Left hindlimb (tissue), 1 donor: ENCODE data around the gene ETHE1.

Experiments
- DNase-seq: peaks from one replicate; pipeline ENCODE4 v3.0.0-alpha.2; 2018

Gene ETHE1

GRCh38 chr19:43526884-43527859 lies at the start of gene ETHE1:
ETHE1 (minus strand) TSS chr19:43527201; CDS start chr19:43527177, 24 bp downstream.
- peak; percentile 86 for DNase-seq

DNA sequence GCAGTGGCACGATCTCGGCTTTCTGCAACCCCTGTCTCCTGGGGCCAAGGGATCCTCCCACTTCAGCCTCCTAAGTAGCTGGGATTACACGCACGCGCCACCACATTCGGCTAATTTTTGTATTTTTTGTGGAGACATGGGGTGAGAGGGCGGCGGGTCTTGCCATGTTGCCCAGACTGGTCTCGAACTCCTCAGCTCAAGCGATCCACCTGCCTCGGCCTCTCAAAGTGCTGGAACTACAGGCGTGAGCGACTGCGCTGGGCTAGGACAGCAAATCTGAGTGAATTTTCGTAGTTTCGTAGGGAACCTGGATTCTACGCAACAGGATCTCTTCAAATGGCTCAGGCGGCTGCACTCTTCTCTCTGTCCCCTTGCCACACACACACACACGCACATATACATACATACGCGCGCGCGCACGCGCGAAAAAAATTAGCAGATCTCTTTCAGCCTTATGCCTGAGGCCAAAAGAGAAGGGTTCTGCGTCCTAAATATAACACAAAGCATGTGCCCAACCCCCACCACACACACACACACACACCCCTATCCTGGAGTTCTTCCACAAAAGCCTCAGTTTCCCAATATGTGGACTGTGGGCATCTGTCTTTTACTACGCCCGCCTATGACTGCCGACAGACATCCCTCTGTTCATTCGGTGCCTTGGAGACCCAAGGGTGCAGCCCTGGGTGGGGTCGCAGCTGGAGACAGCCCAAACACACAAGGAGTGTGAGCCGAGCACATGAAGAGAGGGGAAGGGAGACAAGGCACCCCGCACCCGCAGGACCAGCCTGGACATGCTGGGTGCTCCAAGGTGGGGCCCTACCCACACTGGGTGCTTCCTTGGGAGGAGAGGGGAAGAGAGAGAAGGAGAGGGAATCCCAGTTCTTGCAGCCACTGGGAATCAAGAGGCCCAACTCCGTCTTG lies 49.2 kb upstream of the ETHE1 start:
- peak; percentile 48 for DNase-seq

DNA sequence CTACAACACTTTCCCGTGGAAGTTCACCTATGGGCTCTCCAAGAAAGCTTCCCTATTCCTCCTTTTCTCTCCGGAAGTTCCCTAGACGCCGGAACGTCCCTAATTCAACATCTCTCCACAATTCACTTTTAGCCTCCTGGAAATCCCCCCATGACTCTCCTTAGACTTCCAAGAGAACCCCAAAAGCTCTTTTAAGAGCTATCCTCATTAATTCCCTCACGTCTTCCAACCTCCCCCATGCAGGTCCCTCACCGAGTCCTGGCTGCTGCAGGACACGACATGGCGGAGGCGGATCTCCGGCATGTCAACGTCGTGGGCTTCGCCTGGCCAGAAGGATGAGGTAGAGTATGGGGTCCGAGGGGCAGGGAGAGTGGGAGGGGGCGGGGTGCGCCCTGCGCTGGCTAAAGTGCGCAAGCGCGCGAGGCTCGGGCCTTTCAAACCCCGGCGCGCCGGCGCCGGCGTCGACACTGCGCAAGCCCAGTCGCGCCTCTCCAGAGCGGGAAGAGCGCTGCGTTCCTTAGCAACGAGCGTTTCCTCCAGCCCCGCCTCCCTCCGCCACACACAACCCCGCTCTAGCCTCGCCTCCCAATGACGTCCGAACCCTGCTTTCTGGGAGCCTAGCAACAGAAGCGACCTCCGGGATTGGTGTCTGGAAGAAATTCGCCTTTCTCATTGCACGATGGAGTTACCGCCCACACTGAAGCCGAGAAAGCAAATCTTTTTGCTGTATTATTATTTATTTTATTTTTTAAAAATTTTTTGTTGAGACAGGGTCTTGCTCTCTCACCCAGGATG lies 48.4 kb upstream of the ETHE1 start, which contains the start of the genes PINLYP and XRCC1:
TSS of gene PINLYP (plus strand) at position 646 of the 795 bp plus-strand sequence. CDS start 1,391 bp downstream, outside the sequence.
TSS of gene XRCC1 (minus strand) at position 372 of the 795 bp plus-strand sequence. CDS start at position 303, 69 bp downstream.
- DNase-seq = peak; percentile 99

DNA sequence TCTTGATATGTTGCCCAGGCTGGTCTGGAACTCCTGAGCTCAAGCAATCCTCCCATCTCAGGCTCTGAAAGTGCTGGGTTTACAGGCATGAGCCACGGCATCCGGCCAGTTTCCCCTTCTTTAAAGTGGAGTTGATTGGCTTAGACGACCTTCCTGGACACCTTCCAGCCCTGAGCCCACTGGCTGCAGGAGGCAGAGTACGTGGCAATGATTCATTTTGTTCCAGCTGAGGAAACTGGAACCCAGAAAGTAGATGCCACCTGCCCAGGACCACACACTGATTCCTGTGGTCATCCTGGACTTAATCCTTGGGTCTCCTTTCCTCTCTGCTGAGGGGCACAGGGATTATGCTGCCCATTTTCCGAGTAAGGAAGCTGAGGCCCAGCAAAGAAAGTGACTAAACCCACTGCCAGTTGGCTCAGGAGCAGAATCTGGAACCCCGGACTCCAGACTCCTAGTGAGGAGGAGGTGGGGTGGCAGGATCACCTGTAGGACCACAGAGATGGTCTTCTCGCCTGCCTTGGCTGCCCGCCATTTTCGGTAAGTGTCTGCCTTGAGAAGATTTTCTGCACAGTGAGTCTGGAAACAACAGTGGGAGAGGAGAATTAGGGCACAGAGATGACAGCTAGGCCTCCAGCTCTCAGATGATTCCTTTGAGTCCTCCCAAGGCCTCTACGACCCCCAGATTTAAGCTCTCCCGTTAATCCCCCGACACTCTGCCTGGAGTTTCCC lies 47.6 kb upstream of the ETHE1 start:
- DNase-seq = no peak

DNA sequence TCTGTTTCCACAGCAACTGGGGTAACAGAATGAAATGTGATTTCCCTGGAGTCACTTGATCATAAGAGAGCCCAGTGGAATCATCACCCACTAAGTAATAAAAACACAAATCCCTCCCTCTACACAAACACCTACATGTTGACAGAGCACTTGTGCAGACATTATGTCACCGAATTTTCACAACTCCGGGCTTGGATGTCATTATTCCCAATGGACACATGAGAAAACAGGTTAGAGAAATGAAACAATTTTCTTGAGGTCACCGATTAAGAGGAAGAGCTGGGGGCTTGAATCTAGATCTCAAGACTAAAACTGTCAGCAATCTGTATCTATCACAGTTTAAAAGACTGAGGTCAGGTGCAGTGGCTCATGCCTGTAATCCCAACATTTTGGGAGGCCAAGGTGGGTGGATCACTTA lies 45.2 kb upstream of the ETHE1 start:
- DNase-seq = no peak

GRCh38 chr19:43570174-43570791 lies 43.3 kb upstream of the ETHE1 start:
- DNase-seq = no peak

DNA sequence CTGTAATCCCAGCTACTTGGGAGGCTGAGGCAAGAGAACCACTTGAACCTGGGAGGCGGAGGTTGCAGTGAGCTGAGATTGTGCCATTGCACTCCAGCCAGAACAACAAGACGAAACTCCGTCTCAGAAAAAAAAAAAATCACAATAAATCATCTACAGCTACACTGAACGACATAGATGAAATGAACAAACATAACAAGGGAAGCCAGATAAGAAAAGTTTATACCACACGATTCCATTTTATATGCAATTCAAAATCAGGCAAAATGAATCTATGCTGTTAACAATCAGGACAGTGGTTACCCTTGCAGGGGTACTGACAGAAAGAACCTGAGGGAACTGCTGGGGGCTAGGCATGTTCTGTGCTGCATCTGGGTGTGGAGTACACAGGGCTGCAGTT lies 42.7 kb upstream of the ETHE1 start:
- DNase-seq = no peak

DNA sequence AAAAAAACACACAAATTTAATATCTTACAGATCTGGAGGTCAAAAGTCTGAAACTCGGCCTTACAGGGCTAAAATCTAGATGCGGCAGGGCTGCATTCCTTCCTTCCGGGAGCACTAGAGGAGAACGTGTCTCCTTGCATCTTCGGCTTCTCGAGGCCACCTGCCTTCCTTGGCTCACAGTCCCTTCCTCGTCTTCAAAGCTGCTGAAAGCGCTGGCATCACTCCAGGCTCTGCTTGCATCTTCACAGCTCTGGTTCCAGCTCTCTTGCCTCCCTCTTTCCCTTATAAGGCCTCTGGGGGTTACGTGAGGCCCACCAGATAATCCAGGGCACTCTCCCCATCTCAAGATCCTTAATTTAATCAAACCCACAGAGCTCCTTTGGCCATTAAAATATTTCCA lies 37.8 kb upstream of the ETHE1 start:
- no peak for DNase-seq

GRCh38 chr19:43563816-43564457 lies 36.9 kb upstream of the ETHE1 start:
- DNase-seq = no peak

- DNase-seq = peak; percentile 52
Observed at GRCh38 chr19:43562698-43563241, 35.8 kb upstream of the ETHE1 start.

GRCh38 chr19:43562226-43562697 lies 35.3 kb upstream of the ETHE1 start:
- no peak for DNase-seq

DNA sequence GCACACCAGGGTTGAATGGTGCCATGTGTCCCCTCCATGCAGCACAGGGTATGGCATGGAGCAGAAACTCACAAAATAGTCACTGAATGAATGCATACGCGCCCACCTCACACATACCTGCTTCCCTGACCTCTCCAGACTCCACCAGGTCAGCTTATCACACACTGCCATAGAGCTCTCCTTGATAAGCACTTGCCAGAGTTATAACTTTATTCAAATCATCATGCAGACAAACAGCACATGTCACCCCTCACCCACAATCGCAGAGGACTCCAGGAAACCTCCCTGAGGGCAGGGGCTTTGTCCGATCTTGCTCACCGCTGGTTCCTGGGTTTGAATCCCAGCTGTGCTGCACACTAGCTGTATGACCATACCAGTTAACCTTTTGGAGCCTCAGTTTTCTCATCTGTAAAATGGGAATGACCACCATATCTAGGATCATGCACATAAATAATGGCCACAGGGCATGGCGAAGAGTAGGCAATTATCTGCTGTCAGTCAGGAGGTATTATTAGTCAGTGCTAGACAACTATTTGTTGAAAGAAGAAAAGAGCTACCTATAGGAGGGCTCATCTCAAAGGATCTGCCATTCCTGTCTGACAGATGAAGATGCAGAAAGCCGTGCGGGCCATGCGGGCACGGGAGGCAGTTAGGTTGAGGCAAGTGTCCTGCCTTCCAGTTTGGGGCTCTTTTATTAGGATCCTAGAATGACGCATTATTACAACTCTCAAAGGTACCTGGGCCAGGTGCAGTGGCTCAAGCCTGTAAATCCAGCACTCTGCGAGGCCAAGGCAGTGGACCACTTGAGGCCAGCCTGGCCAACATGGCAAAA lies 34.4 kb upstream of the ETHE1 start:
- DNase-seq = no peak

- DNase-seq = no peak
Observed at GRCh38 chr19:43560687-43561086, 33.7 kb upstream of the ETHE1 start.

DNA sequence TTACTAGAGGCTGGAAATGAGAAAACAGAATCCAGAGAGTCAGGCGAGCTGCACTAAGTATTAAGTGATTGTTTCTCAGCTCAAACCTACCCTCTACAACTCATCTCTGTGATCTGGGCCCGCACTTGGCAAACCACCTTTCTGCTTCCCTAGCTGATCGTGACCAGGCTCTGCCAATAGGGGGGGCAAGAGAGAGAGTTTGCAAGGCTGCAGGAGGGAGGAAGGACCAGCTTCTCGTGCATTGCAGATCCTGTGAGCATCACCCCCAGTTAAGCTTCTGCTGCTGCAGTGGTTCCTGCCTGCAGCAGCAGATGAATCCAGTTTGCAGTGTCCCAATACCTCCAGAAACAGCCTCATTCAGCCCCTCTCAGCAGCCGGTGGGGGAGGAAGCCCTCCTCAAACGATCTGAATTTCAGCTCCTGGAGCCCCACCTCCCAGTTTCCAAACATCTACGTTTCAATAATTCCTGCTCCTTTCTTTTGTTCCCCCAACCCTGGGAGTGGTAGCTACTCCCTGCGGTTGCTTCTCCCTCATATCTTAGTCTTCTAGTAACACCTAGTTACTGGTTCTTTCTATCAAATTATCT lies 28.3 kb upstream of the ETHE1 start:
- DNase-seq = peak; percentile 67

DNA sequence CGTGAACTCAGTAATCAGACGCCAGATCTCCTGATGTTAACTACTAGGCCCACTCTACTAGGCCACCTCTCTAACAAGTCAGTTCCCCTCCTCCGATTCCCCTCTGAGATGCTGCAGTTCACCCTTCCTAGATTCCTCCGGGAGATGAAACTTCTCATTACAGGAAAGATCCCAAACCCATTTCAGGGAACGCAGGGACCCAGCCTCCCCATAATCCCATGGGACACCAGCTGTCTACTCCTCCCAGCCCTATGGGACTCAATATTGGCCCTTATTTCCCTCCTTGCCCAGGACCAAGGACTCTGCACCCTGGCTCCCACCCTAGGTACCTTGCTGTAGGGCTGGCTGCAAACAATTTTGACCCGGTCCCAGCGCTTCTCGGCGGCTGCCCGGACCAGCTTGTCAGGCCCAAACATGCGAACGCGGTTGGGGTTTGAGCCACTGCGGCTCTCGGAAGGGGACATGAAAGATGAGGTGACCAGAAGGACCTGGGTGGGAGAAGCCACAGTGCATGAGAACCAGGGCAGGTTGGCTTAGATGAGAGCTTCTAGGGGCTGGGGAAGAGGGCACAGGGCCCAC lies 27.4 kb upstream of the ETHE1 start:
- no peak for DNase-seq

GRCh38 chr19:43553656-43554055 lies 26.7 kb upstream of the ETHE1 start:
- no peak for DNase-seq

DNA sequence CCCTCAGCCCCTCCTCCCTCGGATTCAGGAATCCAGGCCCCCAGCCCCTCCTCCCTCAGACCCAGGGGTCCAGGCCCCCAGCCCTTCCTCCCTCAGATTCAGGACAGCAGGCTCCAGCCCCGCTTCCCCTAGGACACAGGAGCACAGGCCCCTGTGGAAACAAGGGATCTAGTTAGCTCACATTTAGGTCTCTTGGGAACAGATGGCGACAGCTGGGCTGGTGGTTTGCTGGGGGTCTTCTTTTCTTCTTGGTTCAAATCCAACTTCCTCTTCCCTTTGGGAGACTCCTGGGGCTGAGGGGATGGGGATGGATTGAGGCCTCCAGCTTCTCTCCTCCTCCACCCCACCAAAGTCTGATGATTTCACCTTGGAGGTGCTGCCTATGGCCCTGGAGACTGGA lies 25.6 kb upstream of the ETHE1 start:
- DNase-seq = no peak

DNA sequence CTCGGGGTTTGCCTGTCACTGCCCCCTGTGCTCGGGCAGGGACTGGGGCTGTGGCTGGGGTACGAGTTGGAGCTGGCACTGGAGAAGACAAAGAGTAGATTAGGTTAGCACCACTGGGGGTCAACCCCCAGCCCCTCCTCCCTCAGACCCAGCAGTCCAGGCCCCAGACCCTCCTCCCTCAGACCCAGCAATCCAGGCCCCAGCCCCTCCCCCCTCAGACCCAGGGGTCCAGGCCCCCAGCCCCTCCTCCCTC lies 25.1 kb upstream of the ETHE1 start:
- no peak for DNase-seq
